Tibial artery (tissue), 4 donors: ENCODE results near the gene KLF6.

Experiments used
- DNase-seq, 2 donors: peaks; one replicate each; pipeline ENCODE4 v3.0.0-alpha.2; 2019
- H3K27ac ChIP-seq, 2 donors: fragments of 200-600 bp; sonication (generic) in 1 of 2; 1 replicate in 1 of 2; 2 replicates in 1 of 2; pipeline ENCODE4 v1.5.1; 2018 to 2019; ENCODE audit warnings: mild to moderate bottlenecking in 1 of 2
- H3K27me3 ChIP-seq, 2 donors: fragments of 200-600 bp; sonication (generic) in 1 of 2; one replicate each; pipeline versions ENCODE4 v1.5.1 to v1.6.0; 2016 to 2019
- H3K36me3 ChIP-seq, 3 donors: fragments of 200-600 bp; sonication (generic) in 2 of 3; one replicate each; pipeline ENCODE4 v1.5.1; 2016 to 2019; ENCODE audit warnings: mild to moderate bottlenecking in 2 of 3
- H3K4me1 ChIP-seq, 4 donors: fragments of 200-600 bp; sonication (generic) in 2 of 4; 1 replicate in 3 of 4; 2 replicates in 1 of 4; pipeline ENCODE4 v1.5.1; 2016 to 2019
- H3K4me3 ChIP-seq, 2 donors: fragments of 200-600 bp; sonication (generic) in 1 of 2; 1 replicate in 1 of 2; 2 replicates in 1 of 2; pipeline ENCODE4 v1.5.1; 2018 to 2019; ENCODE audit warnings: mild to moderate bottlenecking in 2 of 2
- H3K9me3 ChIP-seq, 3 donors: fragments of 200-600 bp; sonication (generic) in 1 of 3; one replicate each; pipeline ENCODE4 v1.5.1; 2016 to 2019
- CTCF ChIP-seq, 2 experiments: fragments of 200-600 bp in 1 of 2; fragments of 450-650 bp in 1 of 2; IDR thresholded peaks; one replicate each; pipeline ENCODE4 v1.5.1; 2017 to 2019; ENCODE audit warnings: antibody characterized with exemption in 2 of 2, mild to moderate bottlenecking in 1 of 2, moderate library complexity in 1 of 2
- intact Hi-C: fragments of 100-400 bp; cut with DNase I; formaldehyde crosslinking; loops from one replicate; pipeline ENCODE4 v1.15.0; 2023; ENCODE audit warnings: low total_unique reads

The KLF6 gene

GRCh38 chr10:3786295-3787015 is 1.4 kb upstream of the KLF6 start:
- H3K27ac ChIP-seq, result peak overlapping the region; percentile 98 to 100
- TF ChIP-seq CTCF (IDR thresholded peaks at IDR 0.05), result no peak
- peaks cover 0 to 4% (median 0%) of the 10 kb centered on the region in 3 donors for H3K9me3 ChIP-seq
- H3K4me1 ChIP-seq, result peaks cover 0 to 9% (median 4%) of the 10 kb centered on the region in 4 donors
- H3K4me3 ChIP-seq, result peak overlapping the region; percentile 99
- no peaks in the 10 kb centered on the region for H3K27me3 ChIP-seq
- peaks cover 5 to 6% (median 5%) of the 10 kb centered on the region in 3 donors for H3K36me3 ChIP-seq
- intact Hi-C loops, result loop anchor here (10.0 kb wide), 3 partner anchors 558 to 978 kb away; no protein-coding TSS in a partner anchor
- DNase-seq, result peak in 1 of 2 donors; percentile 38

- no peak for TF ChIP-seq CTCF (IDR thresholded peaks at IDR 0.05)
- H3K27ac ChIP-seq, result peak overlapping the region; percentile 98 to 100
- peak in 1 of 2 donors; percentile 45 for DNase-seq
- H3K9me3 ChIP-seq, result peaks cover 0 to 4% (median 0%) of the 10 kb centered on the region in 3 donors
- H3K4me1 ChIP-seq, result peaks cover 0 to 13% (median 6%) of the 10 kb centered on the region in 4 donors
- no peaks in the 10 kb centered on the region for H3K27me3 ChIP-seq
- H3K4me3 ChIP-seq, result peak overlapping the region; percentile 99
- intact Hi-C loops, result loop anchor here (10.0 kb wide), 3 partner anchors 559 to 979 kb away; no protein-coding TSS in a partner anchor
- peaks cover 11 to 12% (median 11%) of the 10 kb centered on the region in 3 donors for H3K36me3 ChIP-seq
Measured at GRCh38 chr10:3785851-3786271, 852 bp upstream of the KLF6 start.

GRCh38 chr10:3785251-3785850 is 342 bp upstream of the KLF6 start:
- peaks cover 16 to 17% (median 16%) of the 10 kb centered on the region in 3 donors for H3K36me3 ChIP-seq
- peaks cover 0 to 18% (median 7%) of the 10 kb centered on the region in 4 donors for H3K4me1 ChIP-seq
- H3K9me3 ChIP-seq, result peaks cover 0 to 3% (median 0%) of the 10 kb centered on the region in 3 donors
- peak; percentile 98 to 99 for DNase-seq
- H3K4me3 ChIP-seq, result peak overlapping the region; percentile 99
- TF ChIP-seq CTCF (IDR thresholded peaks at IDR 0.05), result no peak
- intact Hi-C loops, result loop anchor here (10.0 kb wide), 3 partner anchors 559 to 979 kb away; no protein-coding TSS in a partner anchor
- H3K27me3 ChIP-seq, result no peaks in the 10 kb centered on the region
- H3K27ac ChIP-seq, result peak overlapping the region; percentile 100

- H3K4me1 ChIP-seq, result peaks cover 0 to 33% (median 17%) of the 10 kb centered on the region in 4 donors
- no peak for TF ChIP-seq CTCF (IDR thresholded peaks at IDR 0.05)
- peak; percentile 61 to 80 for DNase-seq
- no peaks in the 10 kb centered on the region for H3K27me3 ChIP-seq
- H3K27ac ChIP-seq, result peak overlapping the region; percentile 100
- peak overlapping the region; percentile 99 for H3K4me3 ChIP-seq
- peaks cover 31 to 32% (median 31%) of the 10 kb centered on the region in 3 donors for H3K36me3 ChIP-seq
- H3K9me3 ChIP-seq, result no peaks in the 10 kb centered on the region
- intact Hi-C loops, result loop anchor here (5.0 to 10.0 kb wide), 7 partner anchors 273 to 981 kb away; no protein-coding TSS in a partner anchor
Measured at GRCh38 chr10:3783682-3784432, 1.2 kb downstream of the KLF6 start.

GRCh38 chr10:3783316-3783681 is 1.7 kb downstream of the KLF6 start:
- Histone ChIP-seq H3K4me3 (peak overlapping the region; percentile 99), H3K4me1 (peaks cover 0 to 38% (median 22%) of the 10 kb centered on the region in 4 donors), H3K27me3 (no peaks in the 10 kb centered on the region), H3K27ac (peak overlapping the region; percentile 100), H3K9me3 (no peaks in the 10 kb centered on the region), H3K36me3 (peaks cover 36 to 38% (median 37%) of the 10 kb centered on the region in 3 donors)
- DNase-seq, result peak; percentile 61 to 82
- no peak for TF ChIP-seq CTCF (IDR thresholded peaks at IDR 0.05)
- intact Hi-C loops, result loop anchor here (5.0 to 10.0 kb wide), 7 partner anchors 274 to 982 kb away; no protein-coding TSS in a partner anchor
